SK-N-SH (cell line): ENCODE measurements around the gene GRWD1. TPM values are rescaled to one million over a fixed set of nuclear protein-coding genes. Genes with fewer than 3 reads are reported as not detected.
A peak's percentile ranks its signal among the peaks of the same experiment; 100 is the strongest.

Experiments used
- CTCF ChIA-PET: fragments of 300-600, 350-600 bp; formaldehyde crosslinking; extraction: SDS; loops from one replicate; lab custom pipeline; 2021; lab: Yijun Ruan, JAX
- POLR2A ChIA-PET: fragments of 350-600 bp; sonication (Branson Sonifier 250); formaldehyde crosslinking; extraction: SDS; loops from one replicate; lab custom pipeline; 2020; ENCODE audit warnings: antibody characterized with exemption, inconsistent platforms; lab: Yijun Ruan, JAX
- DNase-seq: peaks from one replicate; pipeline ENCODE4 v3.0.0; 2012
- H2AFZ ChIP-seq: fragments of 200-600 bp; sonication (generic); 2 replicates; pipeline ENCODE4 v1.8.1; 2016; ENCODE audit warnings: antibody characterized with exemption, mild to moderate bottlenecking, low read depth
- H3F3A ChIP-seq: fragments of 200-600 bp; sonication (generic); replicated peaks from 2 replicates; pipeline ENCODE3; 2016; ENCODE audit warnings: antibody characterized with exemption, mild to moderate bottlenecking; ENCODE audit not compliant: insufficient read depth
- H3K27ac ChIP-seq, 2 experiments: fragments of 200-500 bp in 1 of 2; fragments of 200-600 bp in 1 of 2; sonication (Bioruptor generic) in 1 of 2; sonication (generic), shearing (Covaris generic) in 1 of 2; 2 replicates each; pipeline versions ENCODE4 v1.5.1 to v1.6.1; 2014 to 2016; ENCODE audit warnings: low read depth in 2 of 2, inconsistent platforms in 1 of 2, low read length in 1 of 2, mild to moderate bottlenecking in 1 of 2, mixed read lengths in 1 of 2
- H3K27me3 ChIP-seq: fragments of 200-600 bp; sonication (generic), shearing (Covaris generic); 2 replicates; pipeline ENCODE4 v1.6.1; 2016; ENCODE audit warnings: mixed run types; ENCODE audit not compliant: insufficient read depth
- H3K36me3 ChIP-seq, 2 experiments: fragments of 200-500 bp in 1 of 2; fragments of 200-600 bp in 1 of 2; sonication (Bioruptor generic) in 1 of 2; sonication (generic) in 1 of 2; replicated peaks in 1 of 2; 2 replicates each; pipeline versions ENCODE3 to v1.5.1; 2014 to 2016; ENCODE audit warnings: low read length in 1 of 2, mild to moderate bottlenecking in 1 of 2; ENCODE audit not compliant: insufficient read depth in 2 of 2, control insufficient read depth in 1 of 2
- H3K4me1 ChIP-seq, 2 experiments: fragments of 200-500 bp in 1 of 2; fragments of 200-600 bp in 1 of 2; sonication (Bioruptor generic) in 1 of 2; sonication (generic), shearing (Covaris generic) in 1 of 2; 2 replicates each; pipeline versions ENCODE4 v1.5.1 to v1.6.1; 2014 to 2016; ENCODE audit warnings: low read depth in 1 of 2, low read length in 1 of 2, mixed run types in 1 of 2; ENCODE audit not compliant: insufficient read depth in 2 of 2, control insufficient read depth in 1 of 2
- H3K4me2 ChIP-seq: fragments of 200-600 bp; sonication (generic), shearing (Covaris generic); 2 replicates; pipeline ENCODE4 v1.6.1; 2017; ENCODE audit warnings: mixed run types
- H3K4me3 ChIP-seq, 2 experiments: fragments of 200-500 bp in 1 of 2; fragments of 200-600 bp in 1 of 2; sonication (Bioruptor generic) in 1 of 2; sonication (generic), shearing (Covaris generic) in 1 of 2; 2 replicates each; pipeline versions ENCODE4 v1.5.1 to v1.8.1; 2014 to 2016; ENCODE audit warnings: low read depth in 2 of 2, inconsistent platforms in 1 of 2, low read length in 1 of 2, mild to moderate bottlenecking in 1 of 2, mixed read lengths in 1 of 2, moderate library complexity in 1 of 2
- H3K79me2 ChIP-seq: fragments of 200-600 bp; sonication (generic); 2 replicates; pipeline ENCODE4 v1.8.1; 2017; ENCODE audit warnings: mild to moderate bottlenecking; ENCODE audit not compliant: insufficient read depth
- H3K9ac ChIP-seq: fragments of 200-600 bp; sonication (generic); 2 replicates; pipeline ENCODE4 v1.6.1; 2017; ENCODE audit warnings: mixed run types
- H3K9me2 ChIP-seq: fragments of 200-600 bp; sonication (generic); 2 replicates; pipeline ENCODE4 v1.6.1; 2017; ENCODE audit warnings: mixed run types
- H3K9me3 ChIP-seq: fragments of 200-600 bp; sonication (generic); 2 replicates; pipeline ENCODE4 v1.6.1; 2017; ENCODE audit warnings: mixed run types, mild to moderate bottlenecking, moderate library complexity
- H4K20me1 ChIP-seq: fragments of 200-600 bp; sonication (generic); 2 replicates; pipeline ENCODE4 v1.6.1; 2017; ENCODE audit warnings: mild to moderate bottlenecking, mixed run types; ENCODE audit not compliant: insufficient read depth
- EP300 ChIP-seq, 2 experiments: IDR thresholded peaks; 2 replicates each; pipeline versions ENCODE4 v1.4.0 to v1.6.1; 2012; ENCODE audit warnings: borderline replicate concordance in 1 of 2, low read depth in 1 of 2, low read length in 1 of 2
- FOSL2 ChIP-seq: IDR thresholded peaks from 2 replicates; pipeline ENCODE4 v1.4.0; 2012; ENCODE audit warnings: low read depth, mild to moderate bottlenecking, moderate library complexity, borderline replicate concordance
- GABPA ChIP-seq: IDR thresholded peaks from 2 replicates; pipeline ENCODE4 v1.4.0; 2012; ENCODE audit warnings: low read depth, mild to moderate bottlenecking
- IRF3 ChIP-seq: fragments of 150-350 bp; IDR thresholded peaks from 2 replicates; pipeline ENCODE4 v1.6.1; 2016; ENCODE audit warnings: mild to moderate bottlenecking, low read depth, low read length
- MAX ChIP-seq: IDR thresholded peaks from 2 replicates; pipeline ENCODE4 v1.4.0; 2012; ENCODE audit warnings: low read depth
- MXI1 ChIP-seq: IDR thresholded peaks from 2 replicates; pipeline ENCODE4 v1.6.1; 2012; ENCODE audit warnings: mild to moderate bottlenecking, low read depth, low read length, improper control_type of control experiment
- PBX3 ChIP-seq: IDR thresholded peaks from 2 replicates; pipeline ENCODE4; 2012
- POLR2AphosphoS5 ChIP-seq: IDR thresholded peaks from 2 replicates; pipeline ENCODE4 v1.6.1; 2012; ENCODE audit warnings: low read depth, low read length
- REST ChIP-seq: IDR thresholded peaks from 2 replicates; pipeline ENCODE4 v1.6.1; 2012; ENCODE audit warnings: mild to moderate bottlenecking, low read depth, low read length, moderate library complexity
- SIN3A ChIP-seq: IDR thresholded peaks from 2 replicates; pipeline ENCODE4 v1.6.1; 2012; ENCODE audit warnings: low read depth, mild to moderate bottlenecking, low read length, moderate library complexity, borderline replicate concordance
- TAF1 ChIP-seq: IDR thresholded peaks from 2 replicates; pipeline ENCODE4 v1.6.1; 2012; ENCODE audit warnings: low read depth, mild to moderate bottlenecking, low read length, moderate library complexity, borderline replicate concordance
- TCF12 ChIP-seq: IDR thresholded peaks from 2 replicates; pipeline ENCODE4 v1.4.0; 2012
- YY1 ChIP-seq: IDR thresholded peaks from 2 replicates; pipeline ENCODE4 v1.4.0; 2012; ENCODE audit warnings: low read depth, mild to moderate bottlenecking
- WGBS: methylation state at CpG from one replicate; pipeline ENCODE4 v1.1.6; 2017; ENCODE audit warnings: low lambda C conversion rate; 5-methylcytosine and 5-hydroxymethylcytosine counted together
- polyA plus RNA-seq, 3 experiments: library from polyadenylated mRNA; depleted of rRNA; stranded (reverse); fragments of >200 nt; gene quantifications; 2 replicates each; pipeline ENCODE4 v1.2.3, GENCODE V29; 2012

GRWD1 gene
- polyA plus RNA-seq, 1 of the 3 experiments (the other 2 are of a cell fraction) = 36.6 TPM

GRCh38 chr19:48468772-48469288 lies 23.0 kb downstream of the GRWD1 start (continued):
- TF ChIP-seq GABPA = 0 out of 2 replicates have a peak, but pooled peaks have one; percentile 40
- TF ChIP-seq IRF3 = peak; percentile 90
- no peak for TF ChIP-seq TCF12
- peak; percentile 100 for TF ChIP-seq PBX3

- DNase-seq = peak; percentile 87
Observed at GRCh38 chr19:48469289-48469881, 23.6 kb downstream of the GRWD1 start, which contains the start of gene CYTH2. Gene CYTH2, plus strand, starts transcription at chr19:48469369. Its CDS starts 139 bp downstream, at chr19:48469508.

More at GRCh38 chr19:48469289-48469881, 23.6 kb downstream of the GRWD1 start, which contains the start of gene CYTH2:
- Histone ChIP-seq H3K9me2 (no peaks in the 10 kb centered on the region), H3K79me2 (peaks cover 38% of the 10 kb centered on the region), H2AFZ (peak within 1 kb of the TSS; percentile 78), H3K36me3 (peaks cover 33 to 35% of the 10 kb centered on the region in 2 experiments), H3K27ac (peak within 1 kb of the TSS; percentile 95 to 97), H3K4me2 (peak within 1 kb of the TSS; percentile 92), H3K27me3 (no peaks in the 10 kb centered on the region), H4K20me1 (peaks cover 40% of the 10 kb centered on the region), H3F3A (peaks cover 11% of the 10 kb centered on the region), H3K9me3 (no peaks in the 10 kb centered on the region), H3K4me1 (peaks cover 5 to 20% of the 10 kb centered on the region in 2 experiments; a peak in 3 of 4 replicates), H3K9ac (peak within 1 kb of the TSS; percentile 97), H3K4me3 (peak within 1 kb of the TSS; percentile 77 to 86)
- 1% methylated on average over 18 of the region's 66 CpGs for WGBS
- CTCF ChIA-PET = interaction anchor here (0.7 to 2.0 kb wide), 6 partner anchors 20 to 155 kb away, joined by 3 to 9 read pairs (median 4); no protein-coding TSS in a partner anchor
- TF ChIP-seq SIN3A (peak; percentile 14; the same call in 1 of the 2 replicates), TAF1 (peak; percentile 95), YY1 (peak; percentile 59; the same call in 1 of the 2 replicates), REST (peak; percentile 19; the same call in 1 of the 2 replicates), MAX (peak; percentile 51; the same call in 1 of the 2 replicates), EP300 (IDR thresholded peaks at IDR 0.05; ENCODE audit: borderline replicate concordance in 1 of 2, low read depth in 1 of 2, low read length in 1 of 2) (no peak), FOSL2 (no peak), POLR2AphosphoS5 (peak; percentile 94), GABPA (peak; percentile 76), MXI1 (0 out of 2 replicates have a peak, but pooled peaks have one; percentile 18), IRF3 (no peak)
- POLR2A ChIA-PET = interaction anchor here (0.6 to 1.3 kb wide), 2 partner anchors 10 to 141 kb away, joined by 3 to 5 read pairs; no protein-coding TSS in a partner anchor
